ENCODE measurements around the gene FALEC.
"Not testable (repeated sequence)": the region's sequence is repeated elsewhere in the genome, so short reads cannot be mapped to it uniquely, and the experiment has no call there.

Gene FALEC

DNA sequence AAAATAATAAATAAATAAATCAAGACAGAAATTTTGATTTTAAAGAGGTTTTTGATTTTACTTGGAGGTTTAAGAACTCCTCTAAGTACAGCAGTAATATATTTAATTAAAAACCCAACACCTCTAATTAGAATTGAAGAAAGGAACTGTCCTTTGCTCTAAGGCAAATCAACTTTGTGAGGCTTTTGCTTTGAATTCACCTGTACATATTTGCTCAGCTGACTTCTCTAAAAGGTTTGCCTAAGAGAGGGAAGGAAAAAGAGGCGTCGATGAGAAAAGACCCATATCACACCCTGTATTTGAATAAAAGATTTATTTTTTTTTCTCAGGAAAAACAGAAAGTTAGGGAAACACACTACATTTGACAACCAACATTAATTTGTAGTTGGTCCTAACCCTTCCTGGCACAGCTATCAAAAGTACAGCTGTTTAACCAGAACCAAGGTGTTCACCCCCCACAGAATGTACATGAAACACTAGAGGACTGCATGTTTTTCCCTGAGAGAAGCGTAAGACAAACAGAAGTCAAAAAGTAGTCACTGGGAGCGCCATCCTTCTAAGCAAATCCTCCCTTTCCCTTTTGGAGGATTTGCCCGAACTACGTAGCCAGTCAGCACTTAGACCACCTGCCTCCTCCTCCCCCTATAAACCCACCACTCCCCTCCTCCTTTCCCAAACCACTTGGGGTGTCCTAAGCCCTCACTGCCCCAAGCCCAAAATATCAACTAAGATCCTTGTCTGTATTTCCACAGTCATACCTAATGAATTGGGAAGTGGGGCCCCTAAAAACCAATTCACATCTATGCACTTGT, 58.9 kb downstream of the FALEC start:
- DNase-seq (ENCODE audit: low read depth, low spot score): no peak

DNA sequence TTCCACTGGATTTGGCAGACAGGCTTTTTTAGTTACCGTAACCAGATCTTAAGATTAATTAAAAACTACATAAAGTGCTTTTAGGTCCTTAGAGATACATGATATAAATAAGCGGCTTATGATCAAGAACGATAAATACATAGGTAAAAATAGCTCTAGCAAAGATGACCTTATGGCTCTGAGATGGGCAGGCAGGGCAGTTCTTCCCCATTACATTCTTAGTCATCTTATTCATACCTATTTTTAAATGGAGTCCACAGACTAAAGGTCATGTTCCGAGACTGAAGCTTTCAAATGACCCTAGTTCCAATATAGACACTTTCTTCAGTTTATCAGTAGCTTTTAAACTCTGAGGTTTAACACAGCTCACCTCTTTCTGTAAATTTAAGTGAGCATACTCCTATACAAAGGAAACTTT, 59.5 kb downstream of the FALEC start:
- no peak for DNase-seq (ENCODE audit: low read depth, low spot score)

DNA sequence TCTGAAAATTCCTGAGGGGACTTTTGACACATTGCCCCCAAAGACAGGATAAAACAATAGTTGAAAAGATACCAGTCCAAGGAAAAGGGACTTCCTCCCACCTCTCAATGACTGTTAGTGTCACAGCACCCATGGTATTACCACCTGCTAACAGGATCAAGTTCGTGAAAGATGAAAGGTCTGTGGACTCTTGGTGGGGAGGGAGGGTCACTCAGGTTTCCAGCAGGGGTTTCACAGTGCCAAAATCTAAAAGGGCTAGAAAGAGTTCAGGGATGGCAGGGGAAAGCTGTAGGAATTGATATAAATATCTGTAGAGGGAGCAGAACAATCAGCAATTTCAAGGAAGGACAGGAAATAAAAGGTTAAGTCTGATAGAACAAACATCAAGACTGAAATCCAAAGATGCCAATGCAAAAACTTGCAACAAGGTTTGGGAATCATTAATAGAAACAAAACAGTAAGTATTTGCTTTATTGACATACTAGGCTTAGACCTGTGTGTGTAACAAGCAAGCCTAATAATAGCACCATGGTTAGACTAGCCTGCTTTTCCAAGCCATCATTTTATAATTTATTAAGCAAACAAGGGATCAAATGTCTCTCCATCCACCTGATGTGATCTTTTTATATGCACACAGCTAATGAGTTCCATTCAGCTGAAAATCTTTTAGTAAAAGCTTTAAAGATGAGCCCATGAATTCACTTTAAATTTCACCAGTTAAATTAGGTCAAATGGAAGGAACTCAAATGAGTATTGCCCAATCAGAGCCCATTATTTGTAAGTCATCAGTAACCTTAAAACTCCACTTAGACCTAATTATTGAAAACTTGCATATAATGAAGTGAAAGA, 60.2 kb downstream of the FALEC start:
- DNase-seq (ENCODE audit: low read depth, low spot score): no peak

DNA sequence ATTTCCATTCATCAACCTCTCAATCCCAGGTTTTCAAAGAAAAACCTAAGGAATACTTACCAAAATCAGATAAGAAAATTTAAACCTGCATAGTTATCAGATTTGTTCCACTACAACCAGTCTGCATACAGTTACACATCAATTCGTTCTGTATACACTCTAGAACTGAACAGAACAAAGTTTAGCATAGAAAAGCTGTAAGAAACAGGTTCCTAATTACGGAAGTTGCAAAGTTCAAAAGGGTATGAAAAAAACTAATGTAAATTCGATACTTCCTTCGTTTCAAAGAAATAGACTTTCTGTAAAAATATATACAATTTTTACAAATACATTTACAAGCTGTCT, 60.8 kb downstream of the FALEC start:
- no peak for DNase-seq (ENCODE audit: low read depth, low spot score)

DNA sequence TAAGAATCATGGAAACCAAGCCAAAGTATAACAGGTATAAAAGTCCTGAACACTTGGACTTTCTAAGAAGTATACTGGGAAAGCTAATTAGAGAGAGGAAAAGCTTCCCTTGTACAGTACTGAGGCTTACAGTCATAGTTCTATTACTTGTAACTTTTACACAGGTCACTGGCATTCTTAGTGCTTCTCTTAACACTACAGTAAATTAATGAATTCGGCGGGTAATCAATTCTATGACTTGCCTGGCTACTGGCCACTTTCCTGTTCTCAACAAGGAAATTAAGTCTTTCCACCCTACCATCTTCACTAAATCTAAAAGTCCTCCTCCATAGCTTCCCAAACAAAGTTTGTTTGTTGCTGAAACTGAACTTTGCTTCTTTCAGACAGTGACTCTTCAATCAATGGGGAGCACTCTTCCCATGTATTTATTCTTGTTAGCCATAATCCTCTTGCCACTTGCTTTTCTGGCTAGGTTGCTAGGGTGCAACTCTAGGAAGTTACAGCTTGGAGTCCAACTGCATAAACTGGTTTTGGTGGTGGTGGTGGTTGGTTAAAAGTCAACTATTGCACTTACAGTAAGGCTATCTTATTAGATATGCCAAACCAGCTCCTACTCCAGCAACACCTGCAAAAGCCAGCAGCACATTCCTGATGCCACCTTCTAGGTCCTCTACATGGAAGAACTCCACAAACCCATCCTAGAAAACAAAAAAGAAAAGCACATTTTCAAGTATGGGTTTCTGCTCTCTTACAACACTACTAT, 61.4 kb downstream of the FALEC start:
- DNase-seq (ENCODE audit: low read depth, low spot score): no peak

DNA sequence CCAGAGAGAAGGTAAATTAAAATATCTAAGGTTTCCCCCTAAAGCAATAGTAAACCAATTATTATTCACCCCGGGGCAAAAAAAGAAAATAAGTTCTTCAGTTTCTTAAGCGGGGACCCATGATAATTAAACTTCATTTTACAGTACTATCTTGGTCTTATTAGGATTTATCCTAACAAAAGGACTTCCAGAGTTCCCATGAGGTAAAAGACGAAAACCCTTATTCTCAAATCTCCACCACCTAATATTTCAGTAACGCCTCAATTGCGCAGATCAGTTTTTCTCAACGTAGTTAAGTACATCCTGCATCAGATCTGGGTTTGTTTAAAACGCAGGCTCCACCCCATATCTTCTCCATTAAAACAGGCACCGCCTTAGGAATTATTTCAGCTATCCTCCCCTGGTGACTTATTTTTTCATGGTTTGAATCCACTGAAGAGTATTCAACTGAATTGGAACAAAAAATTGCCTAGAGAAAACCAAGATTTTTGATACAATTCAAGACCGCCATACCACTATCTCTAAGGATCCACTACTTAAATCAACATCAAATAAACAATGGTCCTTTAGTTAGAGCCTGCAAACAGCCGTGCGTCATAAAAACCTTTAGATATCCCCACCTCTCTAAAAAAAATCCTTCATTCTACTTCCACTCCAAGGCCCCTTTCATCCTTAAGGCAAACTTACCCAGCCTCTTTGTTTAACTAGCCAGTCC, 62.2 kb downstream of the FALEC start:
- DNase-seq (ENCODE audit: low read depth, low spot score): no peak

DNA sequence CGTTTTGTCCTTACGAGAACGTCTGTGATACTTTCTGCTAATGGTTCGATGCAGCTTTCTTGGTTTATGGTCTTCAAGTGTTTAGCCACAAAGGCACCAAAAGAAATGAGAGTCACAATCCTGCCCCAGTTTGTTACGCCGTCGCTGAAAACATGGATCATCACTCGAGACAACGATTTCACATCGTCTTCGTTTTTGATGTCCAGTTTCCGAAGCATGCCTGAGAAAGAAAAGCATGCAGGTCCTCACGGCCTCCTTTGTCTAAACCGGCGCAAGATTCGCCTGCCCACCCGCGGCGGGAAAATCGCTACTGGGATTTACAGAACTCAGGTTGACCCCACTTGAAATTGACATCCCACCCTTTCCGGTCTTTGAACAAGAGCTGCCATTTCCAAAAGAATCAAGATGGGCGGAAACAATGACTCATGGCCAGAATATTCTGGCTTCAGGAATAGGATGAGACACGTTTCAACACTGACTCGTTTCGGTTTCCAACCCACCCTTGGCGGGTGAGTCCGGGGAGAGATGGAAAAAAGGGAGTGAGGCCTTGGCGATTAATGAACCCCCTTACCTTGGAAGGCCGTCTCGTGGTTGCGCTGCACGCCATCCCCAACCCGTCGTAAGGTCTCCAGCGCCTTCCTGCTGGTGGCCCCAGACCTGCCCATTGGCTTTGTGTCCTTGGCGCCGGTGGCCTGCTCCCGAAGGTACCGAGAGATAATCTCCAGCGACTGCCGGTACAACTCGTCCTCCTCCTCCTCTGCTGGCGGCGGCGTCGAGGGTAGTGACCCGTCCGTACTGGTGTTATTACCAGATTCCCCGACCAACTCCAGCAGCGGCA, 62.9 kb downstream of the FALEC start:
- no peak for DNase-seq (ENCODE audit: low read depth, low spot score)

DNA sequence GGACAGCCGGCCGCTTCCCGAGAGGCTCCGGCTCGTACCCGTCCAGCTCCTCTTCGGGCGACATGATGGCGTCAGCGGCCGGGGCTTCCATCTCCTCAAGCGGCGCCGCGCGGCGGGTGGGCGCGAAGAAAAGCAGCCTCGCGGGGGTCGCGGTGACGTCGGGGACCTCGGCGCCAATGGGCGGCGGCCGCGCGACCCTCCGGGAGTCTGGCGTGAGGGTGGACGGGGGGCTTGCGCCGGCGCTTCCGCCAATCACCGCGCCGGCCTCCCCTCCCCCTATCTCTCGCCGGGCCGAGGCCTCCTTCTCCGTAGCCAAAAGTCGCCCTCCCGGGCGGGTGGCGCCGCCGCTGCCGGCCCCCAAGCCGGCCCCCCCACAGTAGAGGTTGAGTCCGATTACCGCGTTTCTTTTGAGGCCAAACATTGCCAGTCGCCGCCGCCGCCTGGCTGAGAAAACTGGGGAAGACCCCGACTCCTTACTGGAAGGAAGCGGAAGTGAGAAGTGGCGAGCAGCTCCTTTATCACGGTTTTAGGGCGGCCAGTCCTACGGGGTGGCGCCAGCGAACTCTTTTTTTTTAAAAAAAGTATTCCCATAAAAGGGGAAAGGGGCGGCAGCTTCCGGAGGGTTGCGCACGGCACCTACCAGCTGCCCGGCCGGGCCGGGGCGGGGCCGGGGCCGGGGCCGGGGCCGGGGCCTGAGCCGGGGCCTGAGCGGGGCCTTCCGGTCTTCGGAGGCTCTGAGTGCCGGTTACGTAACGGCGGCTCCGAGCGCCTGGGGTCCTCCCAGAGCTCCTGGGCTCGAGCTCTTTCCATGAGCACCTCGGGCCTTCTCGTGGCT, 63.8 kb downstream of the FALEC start, which contains the start of gene MCL1:
Gene MCL1, minus strand, starts transcription at position 501 of the 835 bp plus-strand sequence. Its CDS starts 80 bp downstream, at position 421.
- DNase-seq (ENCODE audit: low read depth, low spot score): peak; percentile 72

DNA sequence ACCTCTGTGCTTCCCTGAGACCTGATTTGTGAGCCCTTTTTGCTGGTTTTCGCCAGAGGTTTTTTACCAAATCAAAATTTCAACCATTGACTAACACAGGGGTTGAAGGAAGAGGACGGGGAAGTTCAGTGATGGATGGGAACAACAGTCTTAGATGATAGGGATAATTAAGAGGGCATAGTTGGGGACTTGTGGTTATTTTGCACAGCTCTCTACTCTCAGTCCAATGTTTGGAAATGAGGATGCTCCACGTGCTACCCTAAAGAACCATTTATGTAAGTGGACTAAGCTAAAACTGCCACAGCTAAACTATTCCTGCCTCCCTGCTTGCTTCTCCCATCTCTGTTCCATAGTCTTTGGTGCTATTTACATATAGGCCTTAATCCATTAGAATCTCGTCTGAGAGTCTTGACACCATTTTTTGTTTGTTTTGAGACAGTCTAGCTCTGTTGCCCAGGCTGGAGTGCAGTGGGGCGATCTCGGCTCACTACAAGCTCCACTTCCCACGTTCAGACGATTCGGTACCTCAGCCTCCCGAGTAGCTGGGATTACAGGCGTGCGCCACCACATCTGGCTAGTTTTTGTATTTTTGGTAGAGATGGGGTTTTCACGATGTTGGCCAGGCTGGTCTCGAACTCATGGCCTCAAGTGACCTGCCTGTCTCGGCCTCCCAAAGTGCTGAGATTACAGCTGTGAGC, 64.5 kb downstream of the FALEC start:
- DNase-seq (ENCODE audit: low read depth, low spot score): no peak

DNA sequence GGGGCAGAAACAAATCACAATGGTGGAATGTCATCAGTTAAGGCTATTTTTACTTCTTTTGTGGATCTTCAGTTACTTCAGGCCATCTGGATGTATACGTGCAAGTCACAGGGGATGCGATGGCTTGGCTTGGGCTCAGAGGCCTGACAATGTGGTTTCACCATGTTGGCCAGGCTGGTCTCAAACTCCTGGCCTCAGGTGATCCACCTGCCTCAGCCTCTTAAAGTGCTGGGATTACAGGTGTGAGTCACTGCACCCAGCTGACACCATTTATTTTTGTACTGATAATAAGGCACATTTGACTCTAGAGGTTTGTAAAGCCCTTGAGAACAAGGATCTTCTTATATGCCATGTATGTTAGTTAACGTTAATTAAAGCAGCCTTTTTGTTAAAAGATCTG, 65.4 kb downstream of the FALEC start:
- not testable (repeated sequence) for DNase-seq (ENCODE audit: low read depth, low spot score)

DNA sequence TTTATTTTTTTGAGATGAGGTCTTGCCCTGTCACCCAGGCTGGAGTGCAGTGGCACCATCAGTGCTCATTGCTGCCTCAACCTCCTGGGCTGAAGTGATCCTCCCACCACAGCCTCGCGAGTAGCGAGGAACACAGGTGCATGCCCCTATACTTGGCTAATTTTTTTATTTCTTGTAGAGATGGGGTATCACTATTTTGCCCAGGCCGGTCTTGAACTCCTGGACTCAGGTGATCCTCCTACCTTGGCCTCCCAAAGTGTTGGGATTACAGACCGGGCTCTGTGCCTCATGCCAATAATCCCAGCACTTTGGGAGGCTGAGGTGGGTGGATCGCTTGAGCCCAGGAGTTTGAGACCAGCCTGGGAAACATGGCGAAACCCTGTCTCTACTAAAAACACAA, 65.9 kb downstream of the FALEC start:
- not testable (repeated sequence) for DNase-seq (ENCODE audit: low read depth, low spot score)

DNA sequence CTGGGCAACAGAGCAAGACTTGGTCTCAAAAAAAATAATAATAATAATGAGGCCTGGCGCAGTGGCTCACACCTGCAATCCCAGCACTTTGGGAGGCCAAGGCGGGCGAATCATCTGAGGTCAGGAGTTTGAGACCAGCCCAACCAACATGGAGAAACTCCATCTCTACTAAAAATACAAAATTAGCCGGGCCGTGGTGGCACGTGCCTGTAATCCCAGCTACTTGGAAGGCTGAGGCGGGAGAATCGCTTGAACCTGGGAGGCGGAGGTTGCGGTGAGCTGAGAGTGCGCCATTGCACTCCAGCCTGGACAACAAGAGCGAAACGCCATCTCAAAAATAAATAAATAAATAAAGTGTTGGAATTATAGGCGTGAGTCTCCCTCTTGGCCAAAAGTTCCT, 66.4 kb downstream of the FALEC start:
- not testable (repeated sequence) for DNase-seq (ENCODE audit: low read depth, low spot score)

DNA sequence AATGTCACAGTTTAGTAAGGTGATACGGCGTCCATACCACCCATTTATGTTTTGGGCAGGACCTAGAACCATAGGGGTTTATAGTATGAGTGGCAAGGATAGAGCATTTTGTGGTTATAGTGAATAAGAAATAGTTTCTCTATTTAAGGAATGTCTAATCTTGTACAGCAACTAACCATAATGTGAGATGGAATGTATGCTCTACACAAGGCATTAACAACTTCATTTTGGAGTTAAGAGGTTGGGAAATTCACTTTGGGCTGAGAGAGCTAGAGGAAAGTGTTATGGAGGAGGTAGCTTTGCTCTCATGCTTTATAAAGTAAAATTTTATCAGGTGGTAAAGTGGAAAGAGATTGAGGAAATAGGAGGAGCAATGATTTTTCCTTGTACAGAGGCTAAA, 66.8 kb downstream of the FALEC start:
- DNase-seq (ENCODE audit: low read depth, low spot score): no peak

All from iPS DF 19.7 (cell line).